Peyer's patch (tissue), 4 donors: Measurements from ENCODE around the gene COMMD2. TPM values are rescaled to one million over a fixed set of nuclear protein-coding genes. Genes with fewer than 3 reads are reported as not detected.

ENCODE experiments used
- DNase-seq, 3 donors: peaks; one replicate each; pipeline ENCODE4 v3.0.0-alpha.2; 2017 to 2019
- H3K27ac ChIP-seq, 4 donors: fragments of 200-600 bp; sonication (generic); one replicate each; pipeline ENCODE4 v1.5.1; 2016 to 2019
- H3K27me3 ChIP-seq, 2 donors: fragments of 200-600 bp; sonication (generic); one replicate each; pipeline ENCODE4 v1.5.1; 2019
- H3K36me3 ChIP-seq, 3 donors: fragments of 200-600 bp; sonication (generic); one replicate each; pipeline ENCODE4 v1.5.1; 2016 to 2019
- H3K4me1 ChIP-seq, 4 donors: fragments of 200-600 bp; sonication (generic); one replicate each; pipeline ENCODE4 v1.5.1; 2016 to 2019
- H3K4me3 ChIP-seq, 4 donors: fragments of 200-600 bp; sonication (generic); 1 replicate in 3 of 4; 2 replicates in 1 of 4; pipeline ENCODE4 v1.5.1; 2016 to 2019; ENCODE audit warnings: mild to moderate bottlenecking in 1 of 4
- H3K9me3 ChIP-seq, 4 donors: fragments of 200-600 bp; sonication (generic); one replicate each; pipeline ENCODE4 v1.5.1; 2016 to 2019; ENCODE audit warnings: mild to moderate bottlenecking in 1 of 4
- POLR2A ChIP-seq, 2 donors: fragments of 450-650 bp; IDR thresholded peaks; one replicate each; pipeline ENCODE4 v1.5.1; 2017; ENCODE audit warnings: antibody characterized with exemption in 2 of 2, mild to moderate bottlenecking in 2 of 2, moderate library complexity in 2 of 2
- total RNA-seq, 4 donors: library from RNA; depleted of rRNA; stranded (reverse); fragments of >200 nt; gene quantifications; one replicate each; pipeline ENCODE4 v1.1.0, GENCODE V29; 2016
- TF ChIP-seq, protein P1 (sequence below), 6 experiments: fragments of 450-650 bp in 4 of 6; fragments of 200-600 bp in 2 of 6; sonication (generic) in 1 of 6; IDR thresholded peaks; one replicate each; pipeline ENCODE4 v1.5.1; 2017 to 2019; ENCODE audit warnings: antibody characterized with exemption in 6 of 6, mild to moderate bottlenecking in 3 of 6, moderate library complexity in 1 of 6

COMMD2 gene
- total RNA-seq, 4 donors from 2014 or later = 10.9 to 29.7 (median 17.9) TPM

DNA sequence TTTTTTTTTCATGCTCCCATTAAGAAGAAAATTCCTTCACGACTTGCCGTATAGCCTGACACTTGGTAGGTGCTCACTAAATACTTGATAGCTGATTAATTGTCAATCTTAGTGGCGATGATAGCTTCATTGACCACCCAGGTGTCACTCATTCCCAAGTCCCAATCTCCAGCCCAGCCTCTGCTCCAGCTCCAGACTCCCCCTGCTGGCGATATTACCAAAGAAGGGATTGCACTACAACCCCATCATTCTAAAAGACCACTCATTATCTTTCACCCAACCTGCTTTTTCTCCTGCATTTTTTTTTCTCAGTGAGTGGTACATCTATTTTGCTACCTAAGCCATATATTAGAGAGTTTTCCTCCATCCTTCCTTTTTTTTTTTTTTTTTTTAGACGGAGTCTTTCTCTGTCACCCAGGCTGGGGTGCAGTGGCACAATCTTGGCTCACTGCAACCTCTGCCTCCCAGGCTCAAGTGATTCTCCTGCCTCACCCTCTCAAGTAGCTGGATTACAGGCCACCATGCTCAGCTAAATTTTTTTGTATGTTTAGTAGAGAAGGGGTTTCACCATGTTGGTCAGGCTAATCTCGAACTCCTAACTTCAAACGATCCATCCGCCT is 19.5 kb upstream of the COMMD2 start:
- DNase-seq = peak in 2 of 3 donors; percentile 51 to 76
- Histone ChIP-seq H3K27me3 (no peaks in the 10 kb centered on the region), H3K27ac (no peak overlapping the region), H3K4me1 (no peaks in the 10 kb centered on the region), H3K4me3 (no peak overlapping the region), H3K9me3 (no peaks in the 10 kb centered on the region), H3K36me3 (no peaks in the 10 kb centered on the region)
- TF ChIP-seq, protein P1, sequence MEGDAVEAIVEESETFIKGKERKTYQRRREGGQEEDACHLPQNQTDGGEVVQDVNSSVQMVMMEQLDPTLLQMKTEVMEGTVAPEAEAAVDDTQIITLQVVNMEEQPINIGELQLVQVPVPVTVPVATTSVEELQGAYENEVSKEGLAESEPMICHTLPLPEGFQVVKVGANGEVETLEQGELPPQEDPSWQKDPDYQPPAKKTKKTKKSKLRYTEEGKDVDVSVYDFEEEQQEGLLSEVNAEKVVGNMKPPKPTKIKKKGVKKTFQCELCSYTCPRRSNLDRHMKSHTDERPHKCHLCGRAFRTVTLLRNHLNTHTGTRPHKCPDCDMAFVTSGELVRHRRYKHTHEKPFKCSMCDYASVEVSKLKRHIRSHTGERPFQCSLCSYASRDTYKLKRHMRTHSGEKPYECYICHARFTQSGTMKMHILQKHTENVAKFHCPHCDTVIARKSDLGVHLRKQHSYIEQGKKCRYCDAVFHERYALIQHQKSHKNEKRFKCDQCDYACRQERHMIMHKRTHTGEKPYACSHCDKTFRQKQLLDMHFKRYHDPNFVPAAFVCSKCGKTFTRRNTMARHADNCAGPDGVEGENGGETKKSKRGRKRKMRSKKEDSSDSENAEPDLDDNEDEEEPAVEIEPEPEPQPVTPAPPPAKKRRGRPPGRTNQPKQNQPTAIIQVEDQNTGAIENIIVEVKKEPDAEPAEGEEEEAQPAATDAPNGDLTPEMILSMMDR (IDR thresholded peaks at IDR 0.05) = peak; percentile 27 to 69 (median 62)
- no peak for TF ChIP-seq POLR2A (IDR thresholded peaks at IDR 0.05)

DNA sequence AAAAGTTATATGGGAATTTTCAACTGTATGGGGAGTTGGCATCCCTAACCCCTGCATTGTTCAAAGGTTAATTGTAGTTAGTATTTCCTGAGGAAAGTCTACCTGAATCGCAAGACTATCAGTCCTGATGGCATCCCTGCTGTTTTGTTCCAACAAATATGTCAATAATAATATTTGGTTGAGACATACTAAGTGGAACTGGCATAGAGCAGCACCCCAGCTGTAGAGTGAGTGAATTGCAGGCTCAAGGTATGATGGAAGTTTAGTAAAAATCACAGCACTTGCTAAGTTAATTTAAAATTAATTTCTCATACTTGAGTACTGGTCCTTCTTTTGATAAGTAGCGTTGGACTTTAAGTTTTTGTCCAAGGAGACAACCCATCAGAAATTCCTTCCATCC is 18.0 kb upstream of the COMMD2 start:
- Histone ChIP-seq H3K36me3 (no peaks in the 10 kb centered on the region), H3K27ac (no peak overlapping the region), H3K4me3 (no peak overlapping the region), H3K9me3 (no peaks in the 10 kb centered on the region), H3K4me1 (no peaks in the 10 kb centered on the region), H3K27me3 (no peaks in the 10 kb centered on the region)
- no peak for TF ChIP-seq POLR2A (IDR thresholded peaks at IDR 0.05)
- TF ChIP-seq, protein P1 (IDR thresholded peaks at IDR 0.05) = no peak
- DNase-seq = no peak

DNA sequence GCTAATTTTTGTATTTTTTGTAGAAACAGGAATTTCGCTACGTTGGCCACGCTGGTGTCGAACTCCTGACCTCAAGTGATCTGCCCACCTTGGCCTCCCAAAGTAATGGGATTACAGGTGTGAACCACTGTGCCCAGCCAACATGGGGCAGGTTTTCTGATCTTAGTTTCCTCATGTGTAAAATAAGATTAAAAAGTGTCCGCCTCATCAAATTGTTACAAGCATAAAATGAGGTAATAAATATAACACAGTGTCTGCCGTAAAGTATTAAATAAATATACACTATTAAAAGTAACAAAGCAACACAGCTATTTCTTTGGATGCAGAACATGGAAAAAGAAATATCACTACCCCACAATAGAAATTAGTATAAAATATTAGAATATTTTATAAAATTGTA is 16.4 kb upstream of the COMMD2 start:
- Histone ChIP-seq H3K27me3 (no peaks in the 10 kb centered on the region), H3K4me1 (no peaks in the 10 kb centered on the region), H3K36me3 (no peaks in the 10 kb centered on the region), H3K9me3 (no peaks in the 10 kb centered on the region), H3K4me3 (no peak overlapping the region), H3K27ac (no peak overlapping the region)
- no peak for TF ChIP-seq POLR2A (IDR thresholded peaks at IDR 0.05)
- TF ChIP-seq, protein P1 (IDR thresholded peaks at IDR 0.05) = no peak
- DNase-seq = no peak

DNA sequence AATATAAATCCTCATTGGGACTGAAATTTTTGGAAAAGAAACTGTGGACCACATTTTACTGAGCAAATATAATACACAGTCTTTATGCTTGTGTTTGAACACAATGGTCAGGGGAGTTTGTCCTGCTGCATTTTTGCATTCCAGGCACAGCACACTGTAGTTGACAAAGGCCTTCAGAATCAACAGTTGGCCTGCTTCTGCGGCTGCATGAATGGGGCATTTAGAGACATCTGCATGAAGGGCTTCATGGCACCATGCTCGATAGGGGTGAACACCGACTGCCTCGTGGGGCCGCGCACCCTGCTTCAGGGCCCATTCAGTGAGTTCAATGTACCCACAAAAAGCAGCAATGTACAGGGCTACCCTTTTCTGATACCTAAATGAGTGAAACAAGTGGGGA is 15.4 kb upstream of the COMMD2 start:
- H3K9me3 ChIP-seq = no peaks in the 10 kb centered on the region
- H3K27ac ChIP-seq = no peak overlapping the region
- DNase-seq = no peak
- H3K4me1 ChIP-seq = no peaks in the 10 kb centered on the region
- no peak overlapping the region for H3K4me3 ChIP-seq
- TF ChIP-seq, protein P1 (IDR thresholded peaks at IDR 0.05) = no peak
- no peak for TF ChIP-seq POLR2A (IDR thresholded peaks at IDR 0.05)
- H3K27me3 ChIP-seq = no peaks in the 10 kb centered on the region
- no peaks in the 10 kb centered on the region for H3K36me3 ChIP-seq

DNA sequence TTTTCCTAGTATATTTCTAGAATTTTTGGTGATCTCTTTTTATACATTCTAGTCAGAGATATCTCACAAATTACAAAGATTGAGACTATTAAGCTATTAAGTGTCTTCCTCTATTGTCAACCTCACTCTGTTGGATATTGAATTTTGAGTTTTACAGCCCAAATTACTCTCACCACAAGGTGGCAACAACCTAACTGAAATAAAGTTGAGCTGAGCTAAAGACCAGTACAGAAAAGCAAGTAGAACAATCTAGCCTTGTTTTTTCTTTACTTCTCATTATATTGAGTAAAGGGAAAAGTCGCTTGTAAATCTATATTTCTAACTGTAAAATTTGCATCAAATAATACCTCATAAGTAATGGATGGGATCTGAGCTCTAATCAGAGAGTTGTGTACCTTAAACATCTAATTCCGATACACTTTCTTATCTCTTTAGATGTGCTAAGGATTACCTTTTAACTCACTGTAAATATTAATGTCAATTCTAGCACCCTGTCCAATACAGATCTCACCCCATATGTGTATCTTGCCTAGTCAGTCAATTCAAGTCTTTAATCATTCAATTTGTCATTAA is 13.6 kb upstream of the COMMD2 start:
- TF ChIP-seq, protein P1 (IDR thresholded peaks at IDR 0.05) = peak in 4 of 6 experiments; percentile 34 to 42 (median 38)
- no peak for TF ChIP-seq POLR2A (IDR thresholded peaks at IDR 0.05)
- H3K27me3 ChIP-seq = no peaks in the 10 kb centered on the region
- no peak for DNase-seq
- no peak overlapping the region for H3K27ac ChIP-seq
- H3K4me3 ChIP-seq = no peak overlapping the region
- no peaks in the 10 kb centered on the region for H3K9me3 ChIP-seq
- no peaks in the 10 kb centered on the region for H3K4me1 ChIP-seq
- H3K36me3 ChIP-seq = no peaks in the 10 kb centered on the region
